K562 (cell line): Measurements from ENCODE around the gene PKDCC. TPM values are rescaled to one million over a fixed set of nuclear protein-coding genes. Genes with fewer than 3 reads are reported as not detected.
A peak's percentile ranks its signal among the peaks of the same experiment; 100 is the strongest.

Source experiments
- GTF2F1 ChIP-seq: IDR thresholded peaks from 2 replicates; pipeline ENCODE4 v1.6.1; 2011; ENCODE audit warnings: low read depth, low read length, improper control_type of control experiment
- ZBTB40 ChIP-seq, 2 experiments: fragments of 450-650 bp in 1 of 2; sonication (generic) in 1 of 2; formaldehyde crosslinking in 1 of 2; IDR thresholded peaks; 2 replicates each; pipeline versions ENCODE4 v1.7.1 to v1.9.0; 2016 to 2022; ENCODE audit warnings: inconsistent platforms in 1 of 2, mild to moderate bottlenecking in 1 of 2, missing genetic modification reagents in 1 of 2
- polyA plus RNA-seq, 8 experiments: library from polyadenylated mRNA; depleted of rRNA in 4 of 8; stranded (reverse) in 5 of 8; unstranded in 3 of 8; fragments of >200 nt; fragmentation: Nextera tagmentation in 2 of 8; fragmentation: Illumina TruSeq in 1 of 8; extraction: Ambion mirVana in 2 of 8; extraction: Trizol in 1 of 8; gene quantifications; 2 replicates each; pipeline versions ENCODE4 v1.2.1 to v1.2.3, GENCODE V29; 2011 to 2014; ENCODE audit warnings: inconsistent platforms in 1 of 8, missing spikeins in 1 of 8
- total RNA-seq, 7 experiments: library from RNA; depleted of rRNA in 6 of 7; stranded (reverse); fragments of >200 nt in 6 of 7; fragmentation: Illumina TruSeq in 2 of 7; extraction: Trizol in 2 of 7; gene quantifications; 2 replicates each; pipeline versions ENCODE4 v1.2.1 to v1.2.3, GENCODE V29; 2011 to 2021; ENCODE audit warnings: low replicate concordance in 1 of 7

Gene PKDCC
- total and polyA plus RNA-seq, 9 of the 15 experiments (the other 6 are each of a cell fraction or from before 2014, with no cell fraction given), result 0.62 to 14.8 (median 1.3) TPM; not detected in 2

GRCh38 chr2:42048299-42049220 lies 739 bp downstream of the PKDCC start (continued):
- TF ChIP-seq ZBTB40 (IDR thresholded peaks at IDR 0.05), result no peak
- 0 out of 2 replicates have a peak, but pooled peaks have one; percentile 20 for TF ChIP-seq ZBTB40 (CRISPR knock-in tag; IDR thresholded peaks at IDR 0.05)
- no peak for TF ChIP-seq GTF2F1
- TF ChIP-seq, all 486 proteins: peak for 7
